Measurements from ENCODE around the gene EIF4E2. TPM values are rescaled to one million over a fixed set of nuclear protein-coding genes. Genes with fewer than 3 reads are reported as not detected.

Gene EIF4E2
- total and polyA plus RNA-seq, 3 experiments from 2014 or later, result 68.8 to 76.5 (median 73.2) TPM

GRCh38 chr2:232542715-232543467, 7.6 kb upstream of the EIF4E2 start:
- Histone ChIP-seq H3K9me3 (ENCODE audit: low read length) (no peaks in the 10 kb centered on the region), H3K36me3 (ENCODE audit: insufficient read depth, low read length) (no peaks in the 10 kb centered on the region), H3K27me3 (ENCODE audit: insufficient read depth, low read length, poor library complexity, severe bottlenecking) (no peaks in the 10 kb centered on the region), H3K4me3 (ENCODE audit: low read length) (no peak overlapping the region), H3K27ac (ENCODE audit: low read depth, low read length) (no peak overlapping the region), H3K4me1 (ENCODE audit: insufficient read depth, low read length) (peaks cover 17% of the 10 kb centered on the region)
- Mint-ChIP-seq H3K27me3 (no peaks in the 10 kb centered on the region), H3K4me1 (peaks cover 9 to 49% (median 12%) of the 10 kb centered on the region in 3 donors), H3K36me3 (peaks cover 0 to 24% (median 4%) of the 10 kb centered on the region in 3 donors), H3K27ac (peak overlapping the region in 1 of 8 donors; percentile 27), H3K9me3 (no peaks in the 10 kb centered on the region), H3K4me3 (no peak overlapping the region)
- CTCF ChIA-PET, result no interaction called here
- DNase-seq, result no peak
- POLR2A ChIA-PET, result no interaction called here

DNA sequence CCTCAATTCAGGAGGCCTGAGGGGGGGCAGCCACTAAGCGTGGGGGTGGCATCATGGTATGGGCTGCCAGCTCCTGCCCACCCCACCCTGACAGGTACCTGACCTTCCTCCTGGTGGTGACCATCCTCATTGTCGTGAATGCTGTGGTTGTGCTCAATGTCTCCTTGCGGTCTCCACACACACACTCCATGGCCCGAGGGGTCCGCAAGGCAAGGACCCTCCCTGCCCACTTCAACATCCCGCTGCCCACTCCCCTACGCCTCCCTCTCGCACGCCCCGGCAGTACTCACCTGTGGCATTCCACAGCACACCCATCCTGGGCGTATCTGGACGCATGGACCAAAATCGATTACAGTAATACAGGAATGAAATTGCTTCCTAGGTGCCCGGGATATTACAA, 7.0 kb upstream of the EIF4E2 start:
- Histone ChIP-seq H3K36me3 (ENCODE audit: insufficient read depth, low read length) (no peaks in the 10 kb centered on the region), H3K27ac (ENCODE audit: low read depth, low read length) (no peak overlapping the region), H3K4me3 (ENCODE audit: low read length) (no peak overlapping the region), H3K4me1 (ENCODE audit: insufficient read depth, low read length) (peaks cover 21% of the 10 kb centered on the region), H3K27me3 (ENCODE audit: insufficient read depth, low read length, poor library complexity, severe bottlenecking) (no peaks in the 10 kb centered on the region), H3K9me3 (ENCODE audit: low read length) (no peaks in the 10 kb centered on the region)
- Mint-ChIP-seq H3K27ac (peak overlapping the region in 1 of 8 donors; percentile 39), H3K4me1 (peaks cover 14 to 52% (median 18%) of the 10 kb centered on the region in 3 donors), H3K4me3 (no peak overlapping the region), H3K9me3 (no peaks in the 10 kb centered on the region), H3K36me3 (peaks cover 0 to 29% (median 4%) of the 10 kb centered on the region in 3 donors), H3K27me3 (no peaks in the 10 kb centered on the region)
- ChIA-PET CTCF (no interaction called here), POLR2A (no interaction called here)
- DNase-seq, result no peak

DNA sequence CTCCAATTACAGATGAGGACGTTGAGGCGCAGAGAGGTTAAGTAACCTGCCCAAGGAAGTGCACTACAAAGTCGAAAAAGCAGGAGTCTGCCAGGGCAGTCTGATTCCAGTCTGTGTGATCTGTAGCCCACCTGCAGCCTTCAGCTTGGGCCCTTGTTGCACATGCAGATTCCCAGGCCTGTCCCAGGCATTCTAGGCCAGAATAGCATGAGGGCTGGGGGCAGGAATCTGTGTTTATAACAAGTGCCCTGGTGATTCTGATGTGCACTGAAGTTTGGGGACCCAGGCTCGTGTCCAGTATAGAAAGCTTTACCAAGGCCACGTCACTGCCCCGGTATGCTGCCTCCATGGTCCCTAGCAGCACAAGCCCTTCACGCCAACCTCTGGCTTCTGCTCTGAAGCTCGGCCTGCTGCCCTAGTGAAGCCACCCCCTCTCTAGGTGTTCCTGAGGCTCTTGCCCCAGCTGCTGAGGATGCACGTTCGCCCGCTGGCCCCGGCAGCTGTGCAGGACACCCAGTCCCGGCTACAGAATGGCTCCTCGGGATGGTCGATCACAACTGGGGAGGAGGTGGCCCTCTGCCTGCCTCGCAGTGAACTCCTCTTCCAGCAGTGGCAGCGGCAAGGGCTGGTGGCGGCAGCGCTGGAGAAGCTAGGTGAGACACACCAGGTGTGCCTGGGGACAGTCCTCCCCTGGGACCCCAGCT, 6.4 kb upstream of the EIF4E2 start:
- H3K4me1 Mint-ChIP-seq, result peaks cover 20 to 57% (median 24%) of the 10 kb centered on the region in 3 donors
- Histone ChIP-seq H3K9me3 (ENCODE audit: low read length) (no peaks in the 10 kb centered on the region), H3K4me1 (ENCODE audit: insufficient read depth, low read length) (peaks cover 26% of the 10 kb centered on the region), H3K36me3 (ENCODE audit: insufficient read depth, low read length) (no peaks in the 10 kb centered on the region), H3K4me3 (ENCODE audit: low read length) (no peak overlapping the region), H3K27me3 (ENCODE audit: insufficient read depth, low read length, poor library complexity, severe bottlenecking) (no peaks in the 10 kb centered on the region), H3K27ac (ENCODE audit: low read depth, low read length) (no peak overlapping the region)
- H3K36me3 Mint-ChIP-seq, result peaks cover 0 to 33% (median 4%) of the 10 kb centered on the region in 3 donors
- no peaks in the 10 kb centered on the region for H3K9me3 Mint-ChIP-seq
- peak overlapping the region in 1 of 8 donors; percentile 15 for H3K27ac Mint-ChIP-seq
- ChIA-PET CTCF (no interaction called here), POLR2A (no interaction called here)
- no peak for DNase-seq
- no peak overlapping the region for H3K4me3 Mint-ChIP-seq
- H3K27me3 Mint-ChIP-seq, result no peaks in the 10 kb centered on the region

DNA sequence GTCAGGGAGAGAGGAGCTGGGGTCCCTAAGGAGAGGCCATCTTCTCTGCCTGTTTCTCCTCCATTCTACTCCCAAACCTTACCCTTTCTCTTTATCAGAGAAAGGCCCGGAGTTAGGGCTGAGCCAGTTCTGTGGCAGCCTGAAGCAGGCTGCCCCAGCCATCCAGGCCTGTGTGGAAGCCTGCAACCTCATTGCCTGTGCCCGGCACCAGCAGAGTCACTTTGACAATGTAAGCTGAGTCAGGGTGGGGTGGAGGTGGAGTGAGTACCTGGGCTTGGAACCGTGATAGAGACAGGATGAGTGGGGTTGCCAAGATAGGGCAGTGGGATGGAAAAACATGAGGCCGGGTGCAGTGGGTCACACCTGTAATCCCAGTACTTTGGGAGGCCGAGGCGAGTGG, 5.8 kb upstream of the EIF4E2 start:
- no peak for DNase-seq
- H3K27ac Mint-ChIP-seq, result peak overlapping the region in 2 of 8 donors; percentile 40 to 46
- H3K4me3 ChIP-seq (ENCODE audit: low read length), result no peak overlapping the region
- no peaks in the 10 kb centered on the region for H3K36me3 ChIP-seq (ENCODE audit: insufficient read depth, low read length)
- no peaks in the 10 kb centered on the region for H3K9me3 ChIP-seq (ENCODE audit: low read length)
- H3K9me3 Mint-ChIP-seq, result no peaks in the 10 kb centered on the region
- ChIA-PET POLR2A (no interaction called here), CTCF (no interaction called here)
- H3K27me3 ChIP-seq (ENCODE audit: insufficient read depth, low read length, poor library complexity, severe bottlenecking), result no peaks in the 10 kb centered on the region
- no peak overlapping the region for H3K4me3 Mint-ChIP-seq
- peaks cover 32% of the 10 kb centered on the region for H3K4me1 ChIP-seq (ENCODE audit: insufficient read depth, low read length)
- H3K4me1 Mint-ChIP-seq, result peaks cover 26 to 63% (median 30%) of the 10 kb centered on the region in 3 donors
- H3K27me3 Mint-ChIP-seq, result no peaks in the 10 kb centered on the region
- peaks cover 0 to 35% (median 4%) of the 10 kb centered on the region in 3 donors for H3K36me3 Mint-ChIP-seq
- H3K27ac ChIP-seq (ENCODE audit: low read depth, low read length), result no peak overlapping the region

GRCh38 chr2:232545511-232546375, 4.7 kb upstream of the EIF4E2 start:
- ChIA-PET POLR2A (interaction anchor here (0.7 kb wide), 1 partner anchor 786 kb away, joined by 9 read pairs; no protein-coding TSS in a partner anchor), CTCF (no interaction called here)
- Mint-ChIP-seq H3K9me3 (no peaks in the 10 kb centered on the region), H3K4me1 (peaks cover 31 to 70% (median 36%) of the 10 kb centered on the region in 3 donors), H3K36me3 (peaks cover 0 to 43% (median 4%) of the 10 kb centered on the region in 3 donors), H3K27me3 (no peaks in the 10 kb centered on the region), H3K27ac (peak overlapping the region in 3 of 8 donors; percentile 21 to 79 (median 39)), H3K4me3 (peak overlapping the region in 1 of 7 donors; percentile 18)
- no peaks in the 10 kb centered on the region for H3K36me3 ChIP-seq (ENCODE audit: insufficient read depth, low read length)
- H3K4me1 ChIP-seq (ENCODE audit: insufficient read depth, low read length), result peaks cover 34% of the 10 kb centered on the region
- H3K27ac ChIP-seq (ENCODE audit: low read depth, low read length), result no peak overlapping the region
- H3K9me3 ChIP-seq (ENCODE audit: low read length), result no peaks in the 10 kb centered on the region
- DNase-seq, result no peak
- no peak overlapping the region for H3K4me3 ChIP-seq (ENCODE audit: low read length)
- H3K27me3 ChIP-seq (ENCODE audit: insufficient read depth, low read length, poor library complexity, severe bottlenecking), result no peaks in the 10 kb centered on the region

DNA sequence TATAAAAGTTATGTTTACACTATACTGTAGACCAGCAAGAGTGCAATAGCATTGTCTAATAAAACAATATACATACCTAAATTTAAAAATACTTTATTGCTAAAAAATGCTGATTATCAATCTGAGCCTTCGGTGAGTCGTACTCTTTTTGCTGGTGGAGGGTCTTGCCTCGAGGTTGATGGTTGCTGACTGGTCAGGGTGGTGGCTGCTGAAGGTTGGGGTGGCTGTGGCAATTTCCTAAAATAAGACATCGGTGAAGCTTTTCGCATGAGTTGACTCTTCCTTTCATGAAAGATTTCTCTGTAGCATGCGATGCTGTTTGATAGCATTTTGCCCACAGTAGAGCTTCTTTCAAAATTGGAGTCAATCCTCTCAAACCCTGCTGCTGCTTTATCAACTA, 2.5 kb upstream of the EIF4E2 start:
- Mint-ChIP-seq H3K36me3 (peaks cover 1 to 56% (median 4%) of the 10 kb centered on the region in 3 donors), H3K27me3 (no peaks in the 10 kb centered on the region), H3K27ac (peak overlapping the region in 3 of 8 donors; percentile 32 to 74 (median 67)), H3K9me3 (no peaks in the 10 kb centered on the region), H3K4me3 (peak overlapping the region in 3 of 7 donors; percentile 17 to 96 (median 53)), H3K4me1 (peaks cover 50 to 82% (median 56%) of the 10 kb centered on the region in 3 donors)
- Histone ChIP-seq H3K4me1 (ENCODE audit: insufficient read depth, low read length) (peaks cover 53% of the 10 kb centered on the region), H3K4me3 (ENCODE audit: low read length) (no peak overlapping the region), H3K36me3 (ENCODE audit: insufficient read depth, low read length) (peaks cover 3% of the 10 kb centered on the region), H3K27me3 (ENCODE audit: insufficient read depth, low read length, poor library complexity, severe bottlenecking) (no peaks in the 10 kb centered on the region), H3K9me3 (ENCODE audit: low read length) (no peaks in the 10 kb centered on the region), H3K27ac (ENCODE audit: low read depth, low read length) (no peak overlapping the region)
- DNase-seq, result no peak
- CTCF ChIA-PET, result interaction anchor here (0.7 kb wide), 1 partner anchor 63 kb away, joined by 4 read pairs; no protein-coding TSS in a partner anchor
- POLR2A ChIA-PET, result no interaction called here

GRCh38 chr2:232549655-232550353, 685 bp upstream of the EIF4E2 start:
- ChIA-PET POLR2A (interaction anchor here (0.6 to 1.4 kb wide), 2 partner anchors 283 to 769 kb away, joined by 3 read pairs; partner anchors contain the start of gene PDE6D), CTCF (interaction anchor here (0.6 to 1.3 kb wide), 2 partner anchors 14 to 581 kb away, joined by 3 read pairs; no protein-coding TSS in a partner anchor)
- H3K9me3 Mint-ChIP-seq, result no peaks in the 10 kb centered on the region
- no peaks in the 10 kb centered on the region for H3K27me3 Mint-ChIP-seq
- peak overlapping the region; percentile 96 to 100 (median 98) for H3K4me3 Mint-ChIP-seq
- DNase-seq, result peak in 1 of 5 donors; percentile 7
- H3K9me3 ChIP-seq (ENCODE audit: low read length), result no peaks in the 10 kb centered on the region
- H3K27ac ChIP-seq (ENCODE audit: low read depth, low read length), result peak overlapping the region; percentile 99
- peaks cover 3% of the 10 kb centered on the region for H3K36me3 ChIP-seq (ENCODE audit: insufficient read depth, low read length)
- peak overlapping the region; percentile 98 to 100 (median 99) for H3K27ac Mint-ChIP-seq
- peaks cover 68% of the 10 kb centered on the region for H3K4me1 ChIP-seq (ENCODE audit: insufficient read depth, low read length)
- peak overlapping the region; percentile 80 for H3K4me3 ChIP-seq (ENCODE audit: low read length)
- peaks cover 68 to 88% (median 74%) of the 10 kb centered on the region in 3 donors for H3K4me1 Mint-ChIP-seq
- H3K36me3 Mint-ChIP-seq, result peaks cover 1 to 65% (median 4%) of the 10 kb centered on the region in 3 donors
- no peaks in the 10 kb centered on the region for H3K27me3 ChIP-seq (ENCODE audit: insufficient read depth, low read length, poor library complexity, severe bottlenecking)

Measured in CD8-positive, alpha-beta memory T cell (primary cell).